ENCODE data around the gene MISP3.
"Not testable (repeated sequence)": the region's sequence is repeated elsewhere in the genome, so short reads cannot be mapped to it uniquely, and the experiment has no call there.

MISP3 gene

DNA sequence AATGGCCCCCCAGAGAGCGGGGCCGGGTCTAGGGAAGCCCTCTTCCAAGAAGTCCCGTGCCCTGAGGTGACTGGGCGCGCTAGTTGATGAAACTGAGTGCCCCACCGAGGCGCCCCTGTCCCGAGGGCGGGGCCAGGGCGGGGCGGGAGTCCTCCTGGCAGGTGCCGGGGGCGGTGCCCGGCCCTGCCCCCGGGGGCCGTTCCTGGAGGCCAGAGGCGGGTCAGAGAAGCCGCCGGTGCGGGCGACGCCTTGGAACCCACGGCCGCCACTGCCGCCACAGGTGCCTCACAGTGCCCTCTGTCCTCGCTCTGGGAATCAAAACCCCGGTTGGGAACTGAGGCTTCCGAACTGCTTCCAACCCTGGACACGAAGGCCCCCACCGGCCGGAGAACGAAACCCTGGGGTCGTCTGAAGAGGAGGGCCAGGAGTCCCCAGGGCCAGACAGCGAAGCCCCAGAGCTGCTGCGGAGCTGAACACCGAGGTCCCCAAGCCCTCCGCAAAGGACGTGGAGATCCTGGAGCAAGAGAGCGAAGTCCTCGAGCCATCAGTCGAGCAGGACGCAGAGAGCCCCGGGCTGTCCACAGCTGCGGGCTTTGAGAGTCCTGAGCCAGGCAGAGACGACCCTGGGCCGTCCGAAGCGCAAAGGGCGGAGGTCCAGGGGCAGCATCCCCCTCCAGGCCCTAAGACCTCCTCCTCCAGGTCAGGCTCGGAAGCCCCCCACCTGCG is at the start of gene MISP3:
Gene MISP3, plus strand, starts transcription at position 252 of the 726 bp plus-strand sequence. CDS start 524 bp downstream, outside the sequence.
- no peak for DNase-seq

DNA sequence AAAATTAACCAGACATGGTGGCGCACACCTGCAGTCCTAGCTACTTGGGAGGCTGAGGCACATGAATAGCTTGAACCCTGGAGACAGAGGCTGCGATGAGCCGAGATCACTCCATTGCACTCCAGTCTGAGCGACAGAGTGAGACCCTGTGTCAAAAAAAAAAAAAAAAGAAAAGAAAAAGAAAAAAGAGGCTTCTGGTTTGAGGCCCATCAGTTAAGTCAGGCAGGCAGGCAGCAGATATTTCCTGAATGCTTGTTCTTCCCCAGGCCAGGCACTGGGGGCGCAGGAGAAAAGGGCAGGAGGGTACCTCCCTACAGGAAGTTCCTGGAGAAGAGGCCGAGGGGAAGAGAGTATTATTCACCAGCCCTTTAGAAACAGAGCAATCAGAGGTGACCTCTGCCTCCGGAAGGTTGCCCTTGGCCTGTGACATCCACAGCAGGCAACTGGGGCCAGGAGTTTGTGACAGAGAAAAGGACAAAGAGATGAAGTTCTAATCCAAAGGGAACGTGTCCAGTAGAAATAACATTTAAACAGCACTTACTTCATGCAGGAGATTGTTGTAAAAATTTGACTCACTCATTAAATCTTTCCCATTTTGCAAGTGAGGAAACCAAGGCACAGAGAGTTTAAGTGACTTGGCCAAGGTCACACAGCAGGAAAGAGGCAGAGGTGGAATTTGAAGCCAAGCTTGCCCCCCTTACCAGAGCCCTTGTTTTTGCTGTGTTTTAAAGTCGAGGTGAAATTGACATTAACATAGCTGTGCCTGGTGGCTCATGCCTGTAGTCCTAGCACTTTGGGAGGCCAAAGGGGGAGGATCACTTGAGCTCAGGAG is 49.0 kb upstream of the MISP3 start:
- no peak for DNase-seq

DNA sequence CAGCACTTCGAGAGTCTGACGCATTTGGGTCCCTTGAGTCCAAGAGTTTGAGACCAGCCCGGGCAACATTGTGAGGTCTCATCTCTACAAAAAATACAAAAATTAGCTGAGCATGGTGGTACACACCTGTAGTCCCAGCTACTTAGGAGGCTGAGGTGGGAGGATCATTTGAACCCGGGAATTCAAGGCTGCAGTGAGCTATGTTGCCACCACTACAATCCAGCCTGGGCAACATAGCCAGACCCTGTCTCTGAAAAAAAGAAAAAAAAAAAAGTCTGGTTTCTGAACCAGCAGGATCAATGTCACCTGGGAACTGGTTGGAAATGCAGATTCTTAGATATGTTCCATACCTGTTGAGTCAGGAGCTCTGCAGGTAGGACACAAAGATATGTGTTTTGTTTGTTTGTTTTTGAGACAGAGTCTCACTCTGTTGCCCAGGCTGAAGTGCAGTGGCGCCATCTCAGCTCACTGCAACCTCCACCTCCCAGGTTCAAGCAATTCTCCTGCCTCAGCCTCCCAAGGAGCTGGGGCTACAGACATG is 45.9 kb upstream of the MISP3 start:
- DNase-seq: not testable (repeated sequence)

DNA sequence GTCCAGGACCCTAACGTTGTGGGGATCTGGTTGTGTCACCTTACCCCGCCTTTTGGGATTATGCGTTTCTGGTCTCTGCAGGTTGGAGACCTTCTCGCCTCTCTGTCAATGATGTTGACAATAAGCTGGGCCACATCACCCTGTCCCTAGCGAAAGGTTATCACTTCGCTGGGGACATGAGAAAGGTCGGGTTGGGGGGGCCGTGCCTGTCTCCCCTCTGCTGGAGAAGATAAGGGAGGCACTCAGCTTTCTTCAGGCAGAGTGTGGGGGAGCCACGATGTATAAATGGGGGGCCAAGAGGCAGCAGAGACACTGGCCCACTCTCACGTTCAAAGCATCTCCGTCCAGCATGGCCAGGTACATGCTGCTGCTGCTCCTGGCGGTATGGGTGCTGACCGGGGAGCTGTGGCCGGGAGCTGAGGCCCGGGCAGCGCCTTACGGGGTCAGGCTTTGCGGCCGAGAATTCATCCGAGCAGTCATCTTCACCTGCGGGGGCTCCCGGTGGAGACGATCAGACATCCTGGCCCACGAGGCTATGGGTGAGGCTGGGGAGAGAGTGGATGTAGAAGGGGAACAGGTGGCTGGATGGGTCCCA is 44.6 kb upstream of the MISP3 start, which contains the start of gene RLN3:
Gene RLN3, plus strand, starts transcription at position 293 of the 595 bp plus-strand sequence. Its CDS starts 57 bp downstream, at position 350.
- no peak for DNase-seq

DNA sequence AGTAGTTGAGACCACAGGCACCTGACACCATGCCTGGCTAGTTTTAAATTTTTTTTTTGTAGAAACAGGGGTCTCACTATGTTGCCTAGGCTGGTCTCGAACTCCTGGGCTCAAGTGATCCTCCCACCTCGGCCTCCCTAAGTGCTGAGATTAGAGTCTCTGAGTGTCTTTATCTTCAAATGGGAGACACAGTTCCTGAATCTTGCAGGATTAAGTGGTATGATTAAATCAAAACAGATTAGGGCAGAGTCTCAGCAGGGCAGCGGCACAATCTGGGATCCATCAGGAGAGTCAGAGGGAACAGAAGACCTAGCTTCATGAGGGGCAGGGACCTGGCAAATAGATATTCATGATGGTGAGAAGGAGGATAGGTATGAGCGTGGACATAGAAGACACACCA is 43.7 kb upstream of the MISP3 start:
- no peak for DNase-seq

DNA sequence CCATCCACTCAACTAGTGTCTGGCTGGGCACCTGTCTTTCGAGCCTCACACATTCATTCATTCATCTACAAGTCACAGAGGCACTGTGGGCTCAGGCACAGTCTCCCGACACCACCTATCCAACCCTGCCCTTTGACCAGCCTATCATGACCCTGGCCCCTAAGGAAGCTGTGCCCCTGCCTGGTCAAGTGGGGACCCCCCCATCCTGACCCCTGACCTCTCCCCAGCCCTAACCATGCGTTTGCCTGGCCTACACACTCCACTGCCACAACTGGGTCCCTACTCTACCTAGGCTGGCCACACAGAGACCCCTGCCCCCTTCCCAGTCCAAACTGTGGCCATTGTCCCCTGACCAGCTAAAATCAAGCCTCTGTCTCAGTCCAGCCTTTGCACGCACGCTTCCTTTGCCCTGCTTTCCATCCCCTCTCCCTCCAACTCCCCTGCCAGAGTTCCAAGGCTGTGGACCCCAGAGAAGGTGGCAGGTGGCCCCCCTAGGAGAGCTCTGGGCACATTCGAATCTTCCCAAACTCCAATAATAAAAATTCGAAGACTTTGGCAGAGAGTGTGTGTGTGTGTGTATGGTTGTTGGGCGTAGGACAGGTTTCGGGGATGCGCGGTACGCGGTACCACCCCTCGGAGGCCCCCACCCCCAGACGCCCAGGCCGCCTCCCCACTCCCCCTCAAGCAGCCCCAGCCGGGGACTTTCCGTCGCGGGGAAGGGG is 41.4 kb upstream of the MISP3 start:
- no peak for DNase-seq

DNA sequence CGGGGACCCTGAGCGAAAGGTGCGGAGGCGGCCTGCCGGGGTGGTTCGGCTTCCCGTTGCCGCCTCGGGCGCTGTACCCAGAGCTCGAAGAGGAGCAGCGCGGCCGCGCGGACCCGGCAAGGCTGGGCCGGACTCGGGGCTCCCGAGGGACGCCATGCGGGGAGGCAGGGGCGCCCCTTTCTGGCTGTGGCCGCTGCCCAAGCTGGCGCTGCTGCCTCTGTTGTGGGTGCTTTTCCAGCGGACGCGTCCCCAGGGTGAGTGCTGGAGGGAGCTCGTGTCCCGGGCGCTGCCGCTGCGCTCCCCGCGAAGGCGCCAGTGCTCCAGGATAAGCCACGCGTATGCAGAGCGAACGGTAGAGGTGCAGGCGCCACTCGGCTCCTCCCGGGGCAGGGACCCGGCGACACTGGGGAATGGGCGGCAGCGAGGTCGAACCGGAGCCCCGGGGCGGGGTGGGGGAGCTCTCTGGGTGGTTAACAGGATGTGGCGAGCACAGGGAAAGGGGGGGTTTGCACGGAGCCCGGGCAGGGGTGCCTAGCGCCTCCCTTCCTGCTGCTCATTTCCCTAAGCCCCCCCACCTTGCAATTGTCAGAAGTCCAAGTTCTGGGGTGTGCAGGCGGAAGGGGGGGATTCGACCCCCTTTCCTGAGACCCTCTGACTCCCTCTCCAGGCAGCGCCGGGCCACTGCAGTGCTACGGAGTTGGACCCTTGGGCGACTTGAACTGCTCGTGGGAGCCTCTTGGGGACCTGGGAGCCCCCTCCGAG is 40.7 kb upstream of the MISP3 start, which contains the start of gene IL27RA:
Gene IL27RA, plus strand, starts transcription at position 44 of the 762 bp plus-strand sequence. Its CDS starts 111 bp downstream, at position 155.
- DNase-seq: peak; percentile 28

DNA sequence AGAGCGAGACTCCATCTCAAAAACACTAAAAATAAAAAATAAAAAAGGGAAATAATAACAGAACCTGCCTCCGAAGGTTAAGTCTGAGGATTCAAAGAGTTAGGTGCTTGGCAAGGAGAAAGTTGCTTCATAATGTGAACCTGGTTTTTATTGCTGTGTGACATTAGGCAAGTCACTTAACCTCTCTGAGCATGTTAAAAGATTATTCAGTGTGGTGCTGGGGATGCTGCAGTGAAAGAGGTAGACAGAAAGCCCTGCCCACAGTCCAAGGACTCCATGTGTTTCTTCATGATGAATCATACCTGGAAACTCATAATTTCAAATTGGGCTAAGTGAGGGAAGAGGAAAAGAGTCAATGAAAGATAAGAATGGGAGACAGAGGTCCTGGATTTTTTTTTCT is 38.6 kb upstream of the MISP3 start:
- no peak for DNase-seq

DNA sequence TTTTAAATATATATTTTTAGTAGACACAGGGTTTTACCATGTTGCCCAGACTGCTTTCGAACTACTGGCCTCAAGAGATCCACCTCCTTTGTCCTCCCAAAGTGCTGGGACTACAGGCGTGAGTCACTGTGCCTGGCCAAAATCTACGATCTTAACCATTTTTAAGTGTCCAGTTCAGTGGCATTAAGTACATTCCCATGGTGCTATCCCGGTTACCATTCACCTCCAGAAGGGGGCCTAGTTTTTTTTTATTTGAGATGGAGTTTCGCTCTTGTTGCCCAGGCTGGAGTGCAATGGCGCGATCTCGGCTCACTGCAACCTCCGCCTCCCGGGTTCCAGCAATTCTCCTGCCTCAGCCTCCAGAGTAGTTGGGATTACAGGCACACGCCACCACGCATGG is 37.4 kb upstream of the MISP3 start:
- DNase-seq: not testable (repeated sequence)

DNA sequence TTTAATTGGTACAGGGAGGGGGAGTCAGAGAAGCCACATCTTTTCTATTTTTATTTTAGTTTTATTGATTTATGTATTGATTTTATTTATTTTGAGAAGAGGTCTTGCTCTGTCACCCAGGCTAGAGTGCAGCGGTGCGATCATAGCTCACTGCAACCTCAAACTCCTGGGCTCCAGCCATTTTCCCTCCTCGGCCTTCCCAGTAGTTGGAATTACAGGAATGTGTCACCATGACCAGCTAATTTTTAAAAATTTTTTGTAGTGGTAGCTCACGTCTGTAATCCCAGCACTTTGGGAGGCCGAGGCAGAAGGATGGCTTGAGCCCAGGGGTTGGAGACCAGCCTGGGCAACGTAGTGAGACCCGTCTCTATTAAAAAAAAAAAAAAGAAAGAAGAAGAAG is 36.9 kb upstream of the MISP3 start:
- no peak for DNase-seq

DNA sequence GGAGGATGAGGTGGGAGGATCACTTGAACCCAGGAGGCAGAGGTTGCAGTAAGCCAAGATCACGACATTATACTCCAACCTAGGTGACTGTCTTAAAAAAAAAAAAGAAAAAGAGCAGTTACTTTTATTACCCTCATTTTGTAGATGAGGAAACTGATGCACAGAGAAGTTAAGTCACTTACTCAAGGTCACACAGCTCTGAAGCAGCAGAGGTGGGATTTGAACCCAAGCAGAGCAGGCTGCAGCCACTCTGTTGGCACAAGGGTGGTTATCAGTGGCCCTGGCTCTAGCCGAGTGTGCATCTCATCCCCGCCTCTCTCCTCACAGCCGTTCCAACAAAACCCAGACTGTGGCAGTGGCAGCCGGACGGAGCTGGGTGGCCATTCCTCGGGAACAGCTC is 33.4 kb upstream of the MISP3 start:
- no peak for DNase-seq

DNA sequence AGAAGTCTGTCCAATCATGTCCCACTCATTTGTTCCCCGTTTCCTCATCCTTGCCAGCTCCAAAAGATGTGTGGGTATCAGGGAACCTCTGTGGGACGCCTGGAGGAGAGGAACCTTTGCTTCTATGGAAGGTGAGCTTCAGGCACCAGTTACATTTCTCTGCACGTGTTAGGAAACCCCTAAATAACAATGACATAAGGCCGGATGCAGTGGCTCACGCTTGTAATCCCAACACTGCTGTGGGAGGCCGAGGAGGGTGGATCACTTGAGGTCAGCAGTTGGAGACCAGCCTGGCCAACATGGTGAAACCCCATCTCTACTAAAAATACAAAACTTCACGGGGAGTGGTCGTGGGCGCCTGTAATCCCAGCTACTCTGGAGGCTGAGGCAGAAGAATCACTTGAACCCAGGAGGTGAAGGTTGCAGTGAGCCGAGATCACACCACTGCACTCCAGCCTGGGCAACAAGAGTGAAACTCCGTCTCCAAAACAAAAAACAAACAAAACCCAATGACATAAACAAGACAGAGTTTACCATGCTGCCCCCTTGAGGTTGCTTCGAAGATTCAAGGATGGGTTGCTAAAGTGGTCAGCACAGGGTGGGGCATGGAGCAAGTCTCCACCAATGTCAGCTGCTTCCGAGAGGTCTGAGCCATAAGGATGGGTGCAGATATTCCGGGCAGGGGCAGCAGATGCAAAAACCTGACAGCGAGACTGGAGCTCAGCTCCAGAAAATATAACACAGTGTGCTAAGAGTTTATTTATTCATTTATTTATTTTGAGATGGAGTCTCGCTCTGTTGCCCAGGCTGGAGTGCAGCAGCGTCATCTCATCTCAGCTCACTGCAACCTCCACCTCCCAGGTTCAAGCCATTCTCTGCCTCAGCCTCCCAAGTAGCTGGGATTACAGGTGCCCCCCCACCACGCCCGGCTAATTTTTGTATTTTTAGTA is 29.7 kb upstream of the MISP3 start:
- DNase-seq: not testable (repeated sequence)

DNA sequence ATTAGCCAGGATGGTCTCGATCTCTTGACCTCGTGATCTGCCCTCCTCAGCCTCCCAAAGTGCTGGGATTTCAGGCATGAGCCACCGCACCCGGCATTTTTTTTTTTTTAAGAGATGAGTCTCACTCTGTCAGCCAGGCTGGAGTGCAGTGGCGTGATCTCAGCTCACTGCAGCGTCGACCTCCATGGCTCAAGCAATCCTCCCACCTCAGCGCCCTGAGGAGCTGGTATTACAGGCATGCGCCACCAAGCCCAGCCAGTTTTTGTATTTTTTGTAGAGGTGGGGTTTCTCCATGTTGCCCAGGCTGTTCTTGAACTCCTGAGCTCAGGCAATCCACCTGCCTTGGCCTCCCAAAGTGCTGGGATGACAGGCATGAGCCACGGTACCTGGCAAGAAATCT is 24.7 kb upstream of the MISP3 start:
- not testable (repeated sequence) for DNase-seq

DNA sequence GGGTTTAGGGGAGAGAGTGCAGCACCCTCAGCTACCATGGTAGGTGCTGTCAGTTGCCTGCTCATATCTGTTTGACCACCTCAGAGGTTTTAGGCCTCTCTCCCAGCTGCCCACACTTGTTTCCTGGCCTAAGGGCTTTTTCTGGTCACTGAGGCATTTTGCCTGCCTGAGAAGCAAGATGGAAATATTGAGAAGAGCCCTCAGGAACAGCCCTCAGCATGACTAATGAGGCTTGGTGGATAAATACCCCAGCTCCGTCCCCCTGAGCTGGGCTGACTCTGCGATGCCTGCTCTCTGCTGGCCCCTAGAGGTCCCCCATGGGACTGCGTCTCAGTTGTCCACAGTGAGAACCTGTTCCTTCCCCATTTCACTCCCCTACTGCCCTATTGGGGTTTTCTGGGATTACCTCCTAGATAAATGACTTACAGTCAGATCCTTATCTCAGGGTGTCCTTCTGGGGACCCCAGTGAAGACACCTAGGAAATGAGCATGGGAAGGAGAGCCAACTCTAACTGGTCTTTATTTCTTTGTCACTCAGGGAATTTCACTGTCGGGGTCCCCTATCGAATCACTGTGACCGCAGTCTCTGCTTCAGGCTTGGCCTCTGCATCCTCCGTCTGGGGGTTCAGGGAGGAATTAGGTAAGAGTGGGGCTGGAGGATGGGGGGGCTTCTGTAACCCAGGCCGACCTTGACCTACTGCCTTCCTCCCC is 24.0 kb upstream of the MISP3 start:
- no peak for DNase-seq

DNA sequence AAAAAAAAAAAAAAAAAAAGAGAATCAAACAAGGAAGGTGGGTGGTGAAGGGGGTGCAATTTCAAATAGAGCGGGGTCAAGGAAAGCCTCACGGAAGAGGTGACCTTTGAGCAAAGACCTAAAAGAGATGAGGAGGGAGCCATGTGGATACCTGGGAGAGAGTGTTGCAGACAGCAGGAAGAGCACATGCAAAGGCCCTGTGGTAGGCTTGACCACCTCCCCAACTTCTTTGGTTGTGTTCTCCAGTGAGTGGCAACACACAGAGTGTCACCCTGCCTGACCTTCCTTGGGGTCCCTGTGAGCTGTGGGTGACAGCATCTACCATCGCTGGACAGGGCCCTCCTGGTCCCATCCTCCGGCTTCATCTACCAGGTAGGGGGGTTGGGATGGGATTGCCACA is 22.1 kb upstream of the MISP3 start:
- no peak for DNase-seq

DNA sequence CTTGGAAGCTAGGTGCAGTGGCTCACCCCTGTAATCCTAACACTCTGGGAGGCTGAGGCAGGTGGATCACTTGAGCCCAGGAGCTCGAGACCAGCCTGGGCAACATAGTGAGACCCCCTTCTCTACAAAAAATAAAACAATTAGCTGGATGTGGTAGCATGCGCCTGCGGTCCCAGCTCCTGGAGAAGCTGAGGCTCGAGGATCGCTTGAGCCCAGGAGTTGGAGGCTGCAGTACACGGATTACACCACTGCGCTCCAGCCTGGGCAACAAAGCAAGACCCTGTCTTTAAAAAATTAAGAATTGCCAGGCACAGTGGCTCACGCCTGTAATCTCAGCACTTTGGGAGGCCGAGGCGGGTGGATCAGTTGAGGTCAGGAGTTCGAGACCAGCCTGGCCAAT is 21.6 kb upstream of the MISP3 start:
- not testable (repeated sequence) for DNase-seq

DNA sequence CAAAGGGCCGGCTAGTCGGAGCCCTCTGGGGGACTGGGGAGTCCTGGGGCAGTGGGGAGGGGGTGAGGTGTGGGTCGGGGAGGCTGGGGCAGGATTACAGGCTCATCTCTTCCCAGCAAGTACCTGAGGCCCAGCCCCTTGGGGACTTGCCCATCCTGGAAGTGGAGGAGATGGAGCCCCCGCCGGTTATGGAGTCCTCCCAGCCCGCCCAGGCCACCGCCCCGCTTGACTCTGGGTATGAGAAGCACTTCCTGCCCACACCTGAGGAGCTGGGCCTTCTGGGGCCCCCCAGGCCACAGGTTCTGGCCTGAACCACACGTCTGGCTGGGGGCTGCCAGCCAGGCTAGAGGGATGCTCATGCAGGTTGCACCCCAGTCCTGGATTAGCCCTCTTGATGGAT is 20.6 kb upstream of the MISP3 start:
- DNase-seq: no peak

DNA sequence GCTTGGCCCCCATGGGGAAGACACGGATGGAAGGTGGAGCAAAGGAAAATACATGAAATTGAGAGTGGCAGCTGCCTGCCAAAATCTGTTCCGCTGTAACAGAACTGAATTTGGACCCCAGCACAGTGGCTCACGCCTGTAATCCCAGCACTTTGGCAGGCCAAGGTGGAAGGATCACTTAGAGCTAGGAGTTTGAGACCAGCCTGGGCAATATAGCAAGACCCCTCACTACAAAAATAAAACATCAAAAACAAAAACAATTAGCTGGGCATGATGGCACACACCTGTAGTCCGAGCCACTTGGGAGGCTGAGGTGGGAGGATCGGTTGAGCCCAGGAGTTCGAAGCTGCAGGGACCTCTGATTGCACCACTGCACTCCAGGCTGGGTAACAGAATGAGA is 20.1 kb upstream of the MISP3 start:
- no peak for DNase-seq

DNA sequence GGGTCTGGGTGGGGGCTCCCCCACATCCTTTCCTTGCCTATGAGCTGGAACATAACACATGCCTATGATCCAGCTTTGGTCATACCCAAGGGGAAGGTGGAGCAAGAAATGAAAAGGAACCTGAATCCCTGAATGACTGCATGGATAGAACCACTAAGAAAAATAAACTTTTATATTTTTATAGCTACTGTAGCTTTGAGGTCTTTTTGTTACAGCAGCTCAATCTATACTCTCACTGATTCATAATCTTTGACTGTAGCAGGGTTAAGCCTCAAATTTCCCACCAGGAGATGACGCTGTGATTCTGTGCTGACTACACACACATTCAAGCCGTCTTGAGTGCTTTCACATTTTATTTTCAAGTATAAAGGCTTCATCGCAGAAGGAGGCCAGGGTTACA is 19.6 kb upstream of the MISP3 start:
- DNase-seq: no peak

DNA sequence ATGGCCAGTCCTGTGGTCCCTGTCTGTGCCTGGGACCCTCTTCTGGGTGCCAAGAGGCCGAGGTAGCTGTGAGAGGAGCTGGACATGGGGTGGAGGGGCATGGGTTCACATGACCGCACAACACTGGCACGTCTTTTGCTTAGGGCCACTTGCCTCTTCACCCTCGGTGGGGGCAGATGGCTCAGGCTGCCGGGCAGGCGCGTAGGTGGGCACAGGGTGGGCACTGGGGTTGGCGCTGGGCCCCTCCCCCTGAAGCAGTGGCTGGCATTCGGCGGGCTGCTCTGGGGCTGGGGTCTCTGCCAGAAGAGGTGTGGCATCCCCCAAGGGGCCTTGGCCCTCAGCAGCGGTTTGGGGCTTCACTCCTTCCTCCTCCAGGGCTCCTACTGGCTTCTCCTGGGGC is 19.1 kb upstream of the MISP3 start:
- DNase-seq: no peak
